Astrocyte of the cerebellum (primary cell): ENCODE results near the gene PLEKHM3.

Experiments
- DNase-seq: peaks from one replicate; pipeline ENCODE4 v3.0.0-alpha.2; 2011; ENCODE audit warnings: low read depth
- H3K4me3 ChIP-seq: 2 replicates; pipeline ENCODE4 v1.5.1; 2011; ENCODE audit warnings: mild to moderate bottlenecking, low read depth, low read length, moderate library complexity
- in situ Hi-C: cut with HindIII; loops from 2 replicates; pipeline ENCODE4 v1.10.0; 2017; ENCODE audit warnings: low sequenced_read_pairs
- TF ChIP-seq, protein P1 (sequence below): IDR thresholded peaks from 2 replicates; pipeline ENCODE4 v1.5.1; 2012; ENCODE audit warnings: low read length, low read depth, moderate library complexity, mild to moderate bottlenecking; ENCODE audit errors: missing control alignments

PLEKHM3 gene

DNA sequence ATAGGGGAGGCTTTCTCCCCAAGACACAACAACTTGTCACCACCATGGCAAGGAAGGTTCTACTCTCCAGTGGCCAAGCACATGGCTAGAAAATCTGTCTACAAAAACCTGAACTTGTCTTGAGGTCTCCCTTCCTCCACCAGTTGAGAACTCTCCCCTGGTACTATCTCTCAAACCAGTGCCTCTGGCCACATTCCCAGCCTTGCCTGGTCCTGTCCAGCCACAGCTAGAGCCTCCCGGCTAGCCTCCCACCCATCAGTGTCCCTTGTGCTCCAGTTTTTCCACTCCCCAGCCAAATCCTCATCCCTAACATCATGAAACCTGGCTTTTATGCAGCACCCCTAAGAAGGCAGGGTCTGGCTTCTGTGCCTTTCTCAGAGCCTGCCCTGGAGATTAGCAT is 234.4 kb downstream of the PLEKHM3 start:
- no peak for DNase-seq
- in situ Hi-C loops = no loop called here
- no peak overlapping the region for H3K4me3 ChIP-seq
- TF ChIP-seq, protein P1, sequence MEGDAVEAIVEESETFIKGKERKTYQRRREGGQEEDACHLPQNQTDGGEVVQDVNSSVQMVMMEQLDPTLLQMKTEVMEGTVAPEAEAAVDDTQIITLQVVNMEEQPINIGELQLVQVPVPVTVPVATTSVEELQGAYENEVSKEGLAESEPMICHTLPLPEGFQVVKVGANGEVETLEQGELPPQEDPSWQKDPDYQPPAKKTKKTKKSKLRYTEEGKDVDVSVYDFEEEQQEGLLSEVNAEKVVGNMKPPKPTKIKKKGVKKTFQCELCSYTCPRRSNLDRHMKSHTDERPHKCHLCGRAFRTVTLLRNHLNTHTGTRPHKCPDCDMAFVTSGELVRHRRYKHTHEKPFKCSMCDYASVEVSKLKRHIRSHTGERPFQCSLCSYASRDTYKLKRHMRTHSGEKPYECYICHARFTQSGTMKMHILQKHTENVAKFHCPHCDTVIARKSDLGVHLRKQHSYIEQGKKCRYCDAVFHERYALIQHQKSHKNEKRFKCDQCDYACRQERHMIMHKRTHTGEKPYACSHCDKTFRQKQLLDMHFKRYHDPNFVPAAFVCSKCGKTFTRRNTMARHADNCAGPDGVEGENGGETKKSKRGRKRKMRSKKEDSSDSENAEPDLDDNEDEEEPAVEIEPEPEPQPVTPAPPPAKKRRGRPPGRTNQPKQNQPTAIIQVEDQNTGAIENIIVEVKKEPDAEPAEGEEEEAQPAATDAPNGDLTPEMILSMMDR = no peak

DNA sequence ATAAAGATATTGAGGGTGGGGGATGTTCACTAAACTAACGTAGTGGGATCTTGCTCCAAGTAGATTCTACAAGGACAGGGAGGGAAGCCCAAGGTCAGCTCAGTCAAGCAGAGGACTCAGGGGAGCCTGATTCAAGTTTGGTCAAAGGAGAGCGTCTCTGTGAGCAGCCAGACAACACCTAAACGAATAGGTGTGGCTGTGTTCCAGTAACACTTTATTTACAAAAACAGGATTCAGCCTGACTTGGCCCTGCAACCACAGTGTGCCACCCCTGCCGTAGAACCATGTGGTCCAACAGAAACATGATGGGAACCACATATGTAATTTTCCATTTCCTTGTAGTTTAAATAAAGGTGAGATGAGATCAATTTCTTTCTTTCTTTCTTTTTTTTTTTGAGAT is 237.5 kb downstream of the PLEKHM3 start:
- no peak for DNase-seq
- in situ Hi-C loops = no loop called here
- H3K4me3 ChIP-seq = no peak overlapping the region
- TF ChIP-seq, protein P1 = no peak

GRCh38 chr2:207787017-207787416 is 238.3 kb downstream of the PLEKHM3 start:
- TF ChIP-seq, protein P1 = no peak
- H3K4me3 ChIP-seq = no peak overlapping the region
- no peak for DNase-seq
- in situ Hi-C loops = no loop called here

GRCh38 chr2:207784898-207785297 is 240.4 kb downstream of the PLEKHM3 start:
- TF ChIP-seq, protein P1 = no peak
- DNase-seq = no peak
- H3K4me3 ChIP-seq = no peak overlapping the region
- in situ Hi-C loops = no loop called here

- TF ChIP-seq, protein P1 = no peak
- in situ Hi-C loops = no loop called here
- DNase-seq = no peak
- no peak overlapping the region for H3K4me3 ChIP-seq
Measured at GRCh38 chr2:207783514-207783913, 241.8 kb downstream of the PLEKHM3 start.

DNA sequence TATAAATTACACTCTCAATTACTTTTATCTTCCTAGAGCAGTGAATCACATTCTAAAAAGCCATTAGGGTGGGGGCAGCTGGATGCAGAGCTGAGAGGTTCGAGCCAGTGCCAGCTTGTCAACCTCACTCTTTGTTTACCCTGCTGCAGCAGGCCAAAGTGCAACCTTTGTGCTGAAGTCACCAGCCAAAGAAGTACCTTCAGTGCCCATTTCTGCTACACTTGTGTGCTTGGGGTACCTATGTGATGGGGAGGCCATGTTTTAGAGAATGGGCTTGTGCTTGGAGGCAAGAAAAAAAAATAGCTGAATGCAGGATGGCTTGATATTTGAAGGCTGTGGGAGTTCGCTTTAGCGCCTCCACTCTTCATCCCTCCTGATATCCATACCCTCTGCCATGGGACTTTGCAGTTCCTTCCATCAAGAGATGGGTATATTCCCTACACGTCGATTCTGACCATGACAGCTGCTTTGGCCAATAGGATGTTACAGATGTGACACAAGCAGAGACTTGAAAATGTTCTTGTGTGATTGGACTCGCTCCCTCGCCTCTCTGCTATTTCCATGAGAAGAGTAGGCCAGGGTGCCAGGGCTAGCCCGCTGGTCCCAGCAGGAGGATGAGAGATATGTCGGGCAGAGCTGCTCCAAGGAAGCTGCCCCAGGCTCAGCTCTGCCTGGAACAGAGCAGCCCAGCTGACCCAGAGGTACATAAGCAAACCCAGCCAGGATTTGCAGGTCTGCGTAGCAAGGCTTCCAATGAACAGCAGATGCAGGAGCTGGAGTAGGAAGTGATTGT is 242.9 kb downstream of the PLEKHM3 start:
- H3K4me3 ChIP-seq = no peak overlapping the region
- TF ChIP-seq, protein P1 = no peak
- in situ Hi-C loops = no loop called here
- no peak for DNase-seq
